ENCODE results near the gene USP3. TPM values are rescaled to one million over a fixed set of nuclear protein-coding genes. Genes with fewer than 3 reads are reported as not detected.

Gene USP3
- total and polyA plus RNA-seq, 8 donors: 37.4 to 80.7 (median 42.3) TPM

DNA sequence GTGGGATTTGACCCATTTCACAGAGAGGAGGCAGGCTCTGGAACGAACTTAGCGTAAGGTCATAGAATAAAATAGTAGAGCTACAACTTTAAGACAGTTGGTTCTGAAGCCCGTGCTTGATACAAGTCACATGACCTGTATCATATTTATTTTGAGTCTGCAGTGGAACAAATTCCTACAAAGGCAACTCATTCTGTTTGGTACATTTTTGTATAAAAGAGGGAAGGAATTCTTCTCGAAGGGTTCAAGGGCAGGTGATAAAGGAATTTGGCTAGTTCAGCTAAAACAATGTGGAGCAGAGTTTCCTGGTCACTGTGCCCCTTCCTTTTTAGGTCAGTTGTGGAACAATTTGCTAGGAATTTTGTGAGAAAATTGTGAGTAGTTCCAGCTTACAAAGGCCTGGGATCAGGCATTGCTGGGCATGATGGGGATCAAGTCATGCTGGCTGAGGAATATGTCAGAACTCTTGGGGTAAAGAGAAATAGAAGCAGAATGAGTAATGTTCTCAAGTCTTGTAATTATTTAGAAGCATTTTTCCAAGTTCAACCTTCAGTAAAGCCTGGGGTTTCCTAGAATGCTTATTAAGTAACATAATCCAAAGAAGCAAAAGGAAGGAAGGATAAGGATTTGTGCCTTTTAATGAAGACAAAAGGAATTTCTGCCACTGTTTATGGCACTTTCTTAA lies 19.1 kb downstream of the USP3 start:
- Histone ChIP-seq H3K9me3 (no peaks in the 10 kb centered on the region), H3K27me3 (no peaks in the 10 kb centered on the region), H3K4me3 (no peak overlapping the region), H3K4me1 (peaks cover 10 to 85% of the 10 kb centered on the region in 2 donors), H3K36me3 (no peaks in the 10 kb centered on the region), H3K27ac (no peak overlapping the region)
- intact Hi-C loops (cut with DNase I): no loop called here
- TF ChIP-seq CTCF (IDR thresholded peaks at IDR 0.05): no peak
- ATAC-seq (peak; percentile 40), DNase-seq (no peak)

GRCh38 chr15:63524316-63525015 lies 20.1 kb downstream of the USP3 start:
- TF ChIP-seq CTCF (IDR thresholded peaks at IDR 0.05): no peak
- intact Hi-C loops (cut with DNase I): no loop called here
- Histone ChIP-seq H3K4me3 (no peak overlapping the region), H3K27me3 (no peaks in the 10 kb centered on the region), H3K4me1 (peaks cover 10 to 78% of the 10 kb centered on the region in 2 donors), H3K27ac (no peak overlapping the region), H3K36me3 (no peaks in the 10 kb centered on the region), H3K9me3 (no peaks in the 10 kb centered on the region)
- DNase-seq (no peak), ATAC-seq (no peak)

DNA sequence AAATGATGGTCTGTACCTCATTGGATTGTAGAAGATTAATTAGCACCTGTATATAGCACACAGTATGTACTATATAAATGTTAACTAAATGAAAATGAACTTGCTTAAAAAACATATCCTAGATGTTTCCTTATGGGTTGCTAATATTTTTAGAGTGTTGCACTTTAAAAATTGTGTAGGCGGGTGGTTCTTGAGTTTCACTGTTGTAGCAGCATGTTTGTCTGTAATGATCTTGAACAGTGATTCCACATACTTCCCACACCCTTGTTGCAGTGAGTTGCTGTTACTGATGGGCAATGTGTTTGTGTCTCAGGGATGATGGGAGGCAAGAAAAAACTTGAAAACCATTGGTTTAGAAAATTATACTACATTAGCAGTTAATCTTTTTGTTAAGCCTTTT lies 22.0 kb downstream of the USP3 start:
- H3K4me1 ChIP-seq: peaks cover 10 to 79% of the 10 kb centered on the region in 2 donors
- no peak for ATAC-seq

GRCh38 chr15:63528138-63528659 lies 23.8 kb downstream of the USP3 start:
- ATAC-seq: peak; percentile 62
- Histone ChIP-seq H3K27ac (no peak overlapping the region), H3K36me3 (no peaks in the 10 kb centered on the region), H3K4me3 (no peak overlapping the region), H3K9me3 (no peaks in the 10 kb centered on the region), H3K27me3 (no peaks in the 10 kb centered on the region), H3K4me1 (peaks cover 18 to 78% of the 10 kb centered on the region in 2 donors)
- DNase-seq: no peak
- intact Hi-C loops (cut with DNase I): no loop called here
- no peak for TF ChIP-seq CTCF (IDR thresholded peaks at IDR 0.05)

More for the DNA sequence above, 22.0 kb downstream of the USP3 start:
- Histone ChIP-seq H3K27ac (no peak overlapping the region), H3K4me3 (no peak overlapping the region), H3K36me3 (no peaks in the 10 kb centered on the region), H3K9me3 (no peaks in the 10 kb centered on the region), H3K27me3 (no peaks in the 10 kb centered on the region)
- intact Hi-C loops (cut with DNase I): no loop called here
- no peak for DNase-seq
- TF ChIP-seq CTCF (IDR thresholded peaks at IDR 0.05): no peak

GRCh38 chr15:63530235-63530634 lies 25.8 kb downstream of the USP3 start:
- intact Hi-C loops (cut with DNase I): no loop called here
- peaks cover 16 to 76% of the 10 kb centered on the region in 2 donors for H3K4me1 ChIP-seq
- no peaks in the 10 kb centered on the region for H3K27me3 ChIP-seq
- no peak for DNase-seq
- no peak for TF ChIP-seq CTCF (IDR thresholded peaks at IDR 0.05)
- peak overlapping the region in 1 of 2 donors; percentile 25 for H3K27ac ChIP-seq
- no peaks in the 10 kb centered on the region for H3K36me3 ChIP-seq
- no peaks in the 10 kb centered on the region for H3K9me3 ChIP-seq
- ATAC-seq: no peak
- H3K4me3 ChIP-seq: no peak overlapping the region

All from left lung (tissue), 10 donors.